B cell (primary cell): ENCODE results near the gene SHANK2.

Experiments used
- EZH2 ChIP-seq: IDR thresholded peaks from 2 replicates; pipeline ENCODE4 v1.6.1; 2012; ENCODE audit warnings: borderline replicate concordance, low read depth, mild to moderate bottlenecking, moderate library complexity, low read length; ENCODE audit not compliant: insufficient read depth, poor library complexity, severe bottlenecking
- TF ChIP-seq, protein P1 (sequence below): fragments of 200-600 bp; IDR thresholded peaks from one replicate; pipeline ENCODE4 v1.8.0; 2022; ENCODE audit warnings: antibody characterized with exemption, mild to moderate bottlenecking

DNA sequence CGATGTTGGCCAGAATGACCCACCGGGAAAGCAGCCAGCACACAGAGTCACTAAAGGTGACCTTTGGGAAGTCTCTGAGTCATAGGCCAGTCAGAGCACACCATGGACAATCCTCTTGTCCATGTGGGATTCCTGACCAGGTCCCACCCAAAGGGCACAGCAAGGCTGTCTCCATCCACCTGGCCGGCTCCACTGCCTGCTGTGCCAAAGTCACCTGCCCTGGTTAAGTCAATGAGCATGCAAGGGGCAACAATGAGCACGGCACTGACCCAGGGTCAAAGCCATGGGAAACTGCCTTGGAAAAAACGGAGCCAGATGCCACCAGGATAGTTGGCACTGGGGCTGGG lies 49.8 kb downstream of the SHANK2 start:
- TF ChIP-seq, protein P1, sequence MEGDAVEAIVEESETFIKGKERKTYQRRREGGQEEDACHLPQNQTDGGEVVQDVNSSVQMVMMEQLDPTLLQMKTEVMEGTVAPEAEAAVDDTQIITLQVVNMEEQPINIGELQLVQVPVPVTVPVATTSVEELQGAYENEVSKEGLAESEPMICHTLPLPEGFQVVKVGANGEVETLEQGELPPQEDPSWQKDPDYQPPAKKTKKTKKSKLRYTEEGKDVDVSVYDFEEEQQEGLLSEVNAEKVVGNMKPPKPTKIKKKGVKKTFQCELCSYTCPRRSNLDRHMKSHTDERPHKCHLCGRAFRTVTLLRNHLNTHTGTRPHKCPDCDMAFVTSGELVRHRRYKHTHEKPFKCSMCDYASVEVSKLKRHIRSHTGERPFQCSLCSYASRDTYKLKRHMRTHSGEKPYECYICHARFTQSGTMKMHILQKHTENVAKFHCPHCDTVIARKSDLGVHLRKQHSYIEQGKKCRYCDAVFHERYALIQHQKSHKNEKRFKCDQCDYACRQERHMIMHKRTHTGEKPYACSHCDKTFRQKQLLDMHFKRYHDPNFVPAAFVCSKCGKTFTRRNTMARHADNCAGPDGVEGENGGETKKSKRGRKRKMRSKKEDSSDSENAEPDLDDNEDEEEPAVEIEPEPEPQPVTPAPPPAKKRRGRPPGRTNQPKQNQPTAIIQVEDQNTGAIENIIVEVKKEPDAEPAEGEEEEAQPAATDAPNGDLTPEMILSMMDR: no peak
- no peak for TF ChIP-seq EZH2
